H7 (cell line): ENCODE results near the gene SLC25A36. TPM values are rescaled to one million over a fixed set of nuclear protein-coding genes. Genes with fewer than 3 reads are reported as not detected.

Experiments used
- DNase-seq: peaks from one replicate; pipeline ENCODE4 v3.0.0; 2012
- H3K27me3 ChIP-seq: 2 replicates; pipeline ENCODE4 v1.6.0; 2011; ENCODE audit warnings: mild to moderate bottlenecking, low read length; ENCODE audit not compliant: control insufficient read depth, insufficient read depth
- H3K36me3 ChIP-seq: replicated peaks from 2 replicates; pipeline ENCODE4 v1.5.1; 2011; ENCODE audit warnings: low read length; ENCODE audit not compliant: control insufficient read depth, insufficient read depth
- H3K4me3 ChIP-seq: 2 replicates; pipeline ENCODE4 v1.5.1; 2011; ENCODE audit warnings: low read depth, mild to moderate bottlenecking, control low read depth, low read length, moderate library complexity; ENCODE audit not compliant: insufficient read depth
- total RNA-seq: library from RNA; depleted of rRNA; stranded (reverse); fragments of >200 nt; shearing (Covaris generic); gene quantifications from 2 replicates; pipeline ENCODE4 v1.2.3, GENCODE V29; 2014; rRNA removed

SLC25A36 gene
- total RNA-seq, result 49.1 and 76.4 TPM in 2 replicates

DNA sequence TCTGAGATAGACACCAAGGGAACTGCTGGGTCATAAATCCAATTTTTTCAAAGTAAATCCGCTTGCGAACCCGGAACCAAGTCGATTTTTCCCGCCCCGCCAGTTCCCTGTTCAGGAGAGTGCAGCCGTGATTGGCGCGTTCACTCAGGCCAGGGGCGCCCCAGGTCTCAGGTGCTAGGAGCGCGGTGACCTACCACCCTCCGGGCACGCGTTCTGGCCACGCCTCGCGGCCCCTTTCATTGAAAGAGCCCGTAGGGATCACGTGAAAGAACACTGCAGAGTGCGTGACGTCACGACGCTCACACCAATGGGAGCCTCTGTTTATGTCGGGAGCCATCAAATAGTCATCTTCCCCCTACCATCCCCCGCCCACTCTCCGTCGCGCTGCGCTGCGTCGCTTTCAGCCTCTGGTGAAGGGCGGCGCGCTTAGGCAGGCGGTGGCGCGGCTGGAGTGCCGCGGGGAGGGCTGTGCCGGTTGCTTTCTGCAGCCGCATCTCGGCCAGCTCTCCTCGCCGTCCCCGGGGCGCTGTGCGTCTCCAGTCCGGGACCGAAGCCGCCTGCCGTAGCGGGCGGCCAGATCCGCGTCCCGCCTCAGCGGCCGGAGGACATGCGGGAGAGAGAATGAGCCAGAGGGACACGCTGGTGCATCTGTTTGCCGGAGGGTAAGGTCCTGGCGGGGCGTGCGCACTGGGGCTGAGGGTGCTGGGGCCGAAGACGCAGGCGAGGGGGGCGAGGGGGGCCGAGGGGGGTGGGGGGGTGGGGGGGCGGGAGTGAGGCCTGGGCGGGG, at the start of gene SLC25A36:
SLC25A36 (plus strand) TSS at position 403 of the 787 bp plus-strand sequence; CDS start at position 622, 219 bp downstream.
- peak; percentile 92 for DNase-seq
- Histone ChIP-seq H3K4me3 (peak within 1 kb of the TSS; percentile 93), H3K36me3 (no peaks in the 10 kb centered on the region), H3K27me3 (no peaks in the 10 kb centered on the region)

DNA sequence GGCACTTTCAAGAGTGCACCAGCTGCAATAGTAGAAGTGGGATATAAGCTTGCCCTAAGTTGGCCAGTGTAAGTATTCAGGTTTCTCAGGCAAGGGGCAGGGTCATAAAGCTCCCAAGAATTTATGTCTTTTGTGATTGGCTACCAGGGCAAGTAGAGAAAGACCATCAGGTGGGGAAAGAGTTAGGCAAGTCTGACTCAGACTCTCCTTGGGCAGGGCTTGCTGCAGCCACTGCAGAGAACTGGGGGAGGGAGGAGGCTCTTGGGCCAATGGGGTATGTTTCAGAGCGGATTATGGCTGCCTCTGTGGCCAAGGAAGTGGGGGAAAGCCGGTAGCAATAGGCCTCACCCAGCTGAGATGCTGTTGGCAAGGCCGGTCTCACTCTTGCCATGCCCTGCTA, 44.6 kb upstream of the SLC25A36 start:
- DNase-seq, result no peak

GRCh38 chr3:140898340-140899180, 43.1 kb upstream of the SLC25A36 start:
- no peaks in the 10 kb centered on the region for H3K27me3 ChIP-seq
- no peaks in the 10 kb centered on the region for H3K36me3 ChIP-seq
- DNase-seq, result peak; percentile 25

More for the DNA sequence above, 44.6 kb upstream of the SLC25A36 start:
- Histone ChIP-seq H3K27me3 (no peaks in the 10 kb centered on the region), H3K4me3 (no peak overlapping the region), H3K36me3 (no peaks in the 10 kb centered on the region)

DNA sequence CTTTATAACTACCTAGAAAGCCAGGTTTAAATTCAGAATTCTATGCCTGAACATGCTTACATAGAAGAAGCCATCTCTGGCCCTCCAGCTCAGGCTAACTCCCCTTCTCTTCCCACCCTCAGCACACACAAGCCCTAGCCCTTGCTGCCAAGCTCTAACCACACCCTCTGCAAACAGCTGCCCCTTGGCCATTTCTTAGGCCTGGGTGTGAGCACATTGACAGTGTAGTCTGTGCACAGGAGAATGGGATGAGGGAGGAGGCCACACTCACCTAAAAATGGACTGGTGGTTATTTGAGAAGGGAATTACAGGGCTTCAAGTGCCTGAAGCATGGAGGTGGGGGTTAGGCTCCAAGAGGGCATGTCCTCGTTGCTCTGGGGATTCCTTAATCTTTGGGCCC, 42.3 kb upstream of the SLC25A36 start:
- Histone ChIP-seq H3K36me3 (no peaks in the 10 kb centered on the region), H3K27me3 (no peaks in the 10 kb centered on the region), H3K4me3 (no peak overlapping the region)
- DNase-seq, result no peak

More at GRCh38 chr3:140898340-140899180, 43.1 kb upstream of the SLC25A36 start:
- no peak overlapping the region for H3K4me3 ChIP-seq

- no peaks in the 10 kb centered on the region for H3K36me3 ChIP-seq
- no peak for DNase-seq
- H3K4me3 ChIP-seq, result no peak overlapping the region
- H3K27me3 ChIP-seq, result no peaks in the 10 kb centered on the region
Measured at GRCh38 chr3:140902791-140903190, 38.8 kb upstream of the SLC25A36 start.

DNA sequence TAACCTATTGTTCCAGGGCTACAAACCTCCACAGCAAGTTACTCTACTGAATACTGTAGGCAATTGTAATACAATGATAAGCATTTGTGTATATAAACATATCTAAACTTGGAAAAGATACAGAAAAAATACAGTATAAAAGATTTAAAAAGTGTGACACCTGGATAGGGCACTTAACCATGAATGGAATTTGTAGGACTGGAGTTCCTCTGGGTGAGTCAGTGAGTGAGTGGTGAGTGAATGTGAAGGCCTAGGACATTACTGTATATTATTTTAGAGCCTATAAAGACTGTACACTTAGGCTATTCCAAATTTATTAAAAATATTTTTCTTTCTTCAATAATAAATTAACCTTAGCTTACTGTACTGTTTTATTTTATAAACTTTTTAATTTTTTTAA, 38.4 kb upstream of the SLC25A36 start:
- Histone ChIP-seq H3K36me3 (no peaks in the 10 kb centered on the region), H3K4me3 (no peak overlapping the region), H3K27me3 (no peaks in the 10 kb centered on the region)
- DNase-seq, result no peak

GRCh38 chr3:140904521-140904920, 37.1 kb upstream of the SLC25A36 start:
- Histone ChIP-seq H3K27me3 (no peaks in the 10 kb centered on the region), H3K4me3 (no peak overlapping the region), H3K36me3 (no peaks in the 10 kb centered on the region)
- DNase-seq, result no peak

- Histone ChIP-seq H3K4me3 (no peak overlapping the region), H3K27me3 (no peaks in the 10 kb centered on the region), H3K36me3 (no peaks in the 10 kb centered on the region)
- DNase-seq, result no peak
Measured at GRCh38 chr3:140905559-140905958, 36.1 kb upstream of the SLC25A36 start.

- DNase-seq, result no peak
- Histone ChIP-seq H3K4me3 (no peak overlapping the region), H3K27me3 (no peaks in the 10 kb centered on the region), H3K36me3 (no peaks in the 10 kb centered on the region)
Measured at GRCh38 chr3:140906785-140907184, 34.9 kb upstream of the SLC25A36 start.

DNA sequence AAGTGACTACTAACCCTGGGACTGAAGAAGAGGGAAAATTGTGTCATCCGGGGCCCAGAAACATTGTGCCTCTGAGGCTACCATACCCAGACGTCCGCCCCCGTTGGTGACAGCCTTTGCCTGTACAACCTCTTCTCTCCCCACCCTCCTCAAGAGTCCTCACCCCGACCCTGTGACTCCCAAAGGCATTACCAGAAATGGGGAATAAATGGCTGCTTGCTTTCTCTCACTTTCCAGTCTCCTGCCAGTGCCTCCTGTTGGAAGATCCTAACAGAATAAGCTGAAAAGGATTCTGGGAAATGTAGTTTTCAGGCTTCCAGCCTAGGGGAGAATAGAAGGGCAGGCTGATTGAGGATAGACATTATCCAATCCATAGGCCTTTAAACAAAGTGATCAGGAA, 30.8 kb upstream of the SLC25A36 start:
- Histone ChIP-seq H3K27me3 (no peaks in the 10 kb centered on the region; the same call in 1 of the 2 replicates), H3K4me3 (peak overlapping the region; percentile 30), H3K36me3 (no peaks in the 10 kb centered on the region)
- peak; percentile 32 for DNase-seq

DNA sequence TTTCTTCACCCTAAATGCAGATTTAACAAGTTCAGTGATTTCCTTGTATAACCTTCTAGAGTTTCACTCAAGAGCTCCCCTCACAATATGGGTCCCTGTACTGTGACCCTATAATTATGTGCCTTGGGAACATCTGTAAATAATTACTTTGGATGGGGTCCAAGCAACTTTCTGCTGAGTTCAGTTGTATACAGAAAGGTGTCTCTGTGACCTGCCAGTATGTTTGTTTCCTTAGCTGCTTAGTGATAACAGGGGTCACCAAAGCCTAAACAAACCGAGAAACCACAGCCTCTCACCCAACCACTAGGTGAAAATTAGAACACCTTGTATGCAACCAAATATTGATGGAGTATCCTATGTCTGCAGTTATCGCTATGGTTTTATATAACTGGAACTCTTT, 29.8 kb upstream of the SLC25A36 start:
- no peak overlapping the region for H3K4me3 ChIP-seq
- DNase-seq, result no peak
- H3K27me3 ChIP-seq, result peaks cover 2% of the 10 kb centered on the region; the same call in 1 of the 2 replicates
- H3K36me3 ChIP-seq, result no peaks in the 10 kb centered on the region

DNA sequence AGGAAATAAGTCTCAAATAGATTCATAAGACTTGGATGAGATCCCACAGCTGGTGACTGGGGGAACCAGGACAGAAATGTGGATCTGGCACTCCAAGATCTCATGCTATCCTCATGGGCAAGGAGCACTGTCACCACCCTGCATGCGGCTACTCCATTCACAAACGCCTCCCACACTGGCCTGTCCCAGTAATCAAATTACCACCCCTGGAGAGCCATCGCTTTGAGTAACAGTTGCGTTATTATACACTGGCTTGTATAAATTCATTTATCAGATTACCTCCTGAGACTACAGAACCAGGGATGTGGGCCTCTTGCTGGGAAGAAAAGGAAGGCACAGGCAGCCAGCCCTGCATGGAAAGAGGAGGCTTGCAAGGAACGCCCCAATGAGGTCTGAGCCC, 27.9 kb upstream of the SLC25A36 start:
- no peak overlapping the region for H3K4me3 ChIP-seq
- peaks cover 5% of the 10 kb centered on the region; the same call in 1 of the 2 replicates for H3K27me3 ChIP-seq
- H3K36me3 ChIP-seq, result no peaks in the 10 kb centered on the region
- DNase-seq, result no peak

- no peak for DNase-seq
- H3K4me3 ChIP-seq, result no peak overlapping the region
- no peaks in the 10 kb centered on the region for H3K36me3 ChIP-seq
- H3K27me3 ChIP-seq, result peaks cover 5% of the 10 kb centered on the region; the same call in 1 of the 2 replicates
Measured at GRCh38 chr3:140914384-140914945, 27.2 kb upstream of the SLC25A36 start.

DNA sequence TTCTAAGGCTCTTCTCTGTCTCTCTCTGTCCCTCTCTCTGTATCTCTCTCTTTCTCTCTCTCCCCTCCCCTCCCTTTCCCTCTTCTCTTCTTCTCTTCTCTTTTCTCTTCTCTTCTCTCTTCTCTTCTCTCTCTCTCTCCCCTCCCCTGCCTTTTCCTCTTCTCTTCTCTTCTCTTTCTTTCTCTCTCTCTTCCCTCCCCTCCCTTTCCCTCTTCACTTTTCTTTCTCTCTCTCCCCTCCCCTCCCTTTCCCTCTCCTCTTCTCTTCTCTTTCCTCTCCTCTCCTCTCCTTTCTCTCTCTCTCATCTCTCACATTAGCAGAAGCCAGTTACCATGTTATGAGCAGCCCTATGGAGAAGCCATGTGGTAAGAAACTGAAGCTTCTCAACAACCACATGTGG, 25.0 kb upstream of the SLC25A36 start:
- no peaks in the 10 kb centered on the region for H3K36me3 ChIP-seq

More for the DNA sequence above, 25.0 kb upstream of the SLC25A36 start:
- DNase-seq, result no peak
- peaks cover 5% of the 10 kb centered on the region; the same call in 1 of the 2 replicates for H3K27me3 ChIP-seq
- H3K4me3 ChIP-seq, result no peak overlapping the region
